HG03575 (cell line): ENCODE measurements around the gene MAP4K2.

Experiments used
- ATAC-seq: cut with Tn5 transposase; IDR thresholded peaks from one replicate; pipeline ENCODE4 v1.9.1; 2021; ENCODE audit not compliant: unreplicated experiment, insufficient number of reproducible peaks, low FRiP score; ENCODE audit errors: extremely low read depth

Gene MAP4K2

DNA sequence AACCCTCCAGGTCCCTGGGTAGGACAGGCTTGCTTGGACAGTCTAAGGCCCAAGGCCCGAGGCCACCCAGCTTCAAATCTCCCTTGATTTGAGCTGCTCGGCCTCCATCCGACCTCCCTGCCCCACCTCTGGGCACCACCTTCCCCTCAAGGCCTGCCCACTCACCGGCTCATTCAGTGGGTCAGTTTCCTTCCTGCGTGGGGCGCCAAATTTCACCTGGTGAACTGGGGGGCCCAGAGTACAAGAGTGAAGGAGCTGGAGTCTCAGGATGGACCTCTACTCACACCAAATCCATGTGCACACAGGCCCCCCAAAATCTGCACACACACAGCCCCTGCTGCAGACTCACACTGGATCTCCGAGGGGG lies 3.8 kb downstream of the MAP4K2 start:
- no peak for ATAC-seq

DNA sequence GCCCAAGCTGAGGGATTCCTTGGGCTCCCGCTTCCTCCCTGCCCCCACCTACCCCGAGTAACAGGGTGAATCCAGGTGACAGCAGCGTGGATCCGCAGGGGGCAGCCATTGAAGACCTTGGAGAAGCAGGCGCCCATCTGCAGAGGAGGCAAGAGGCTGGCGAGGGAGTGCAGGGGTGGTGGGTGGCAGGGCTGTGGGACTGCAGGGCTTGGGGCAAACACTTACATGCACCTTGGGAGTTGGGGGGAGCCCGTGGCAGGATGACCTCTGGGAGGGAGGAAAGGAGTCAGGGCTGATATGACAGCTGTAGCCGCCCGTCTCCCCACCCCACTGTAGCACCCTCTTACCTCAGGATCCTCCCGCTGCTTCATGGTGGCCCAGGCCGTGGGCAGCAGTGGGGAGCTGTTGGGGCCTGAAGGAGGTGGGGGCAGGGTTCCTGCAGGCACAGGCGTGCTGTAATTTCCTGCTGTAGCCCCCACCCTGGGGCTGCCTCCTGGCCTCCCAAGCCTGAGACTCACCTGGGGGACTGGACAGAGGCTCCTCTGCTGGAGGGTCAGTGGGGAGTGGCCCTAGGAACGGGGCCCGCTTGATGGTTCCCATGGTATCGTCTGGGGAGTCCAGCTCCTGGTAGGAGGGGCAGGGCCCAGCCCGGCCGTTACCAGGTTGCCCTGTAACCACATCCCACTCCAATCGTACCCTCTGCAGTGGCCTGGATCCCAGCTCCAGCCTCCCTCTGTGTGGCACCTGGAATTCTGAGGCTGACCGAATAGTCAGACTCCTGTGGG lies 6.1 kb downstream of the MAP4K2 start:
- ATAC-seq, result no peak

DNA sequence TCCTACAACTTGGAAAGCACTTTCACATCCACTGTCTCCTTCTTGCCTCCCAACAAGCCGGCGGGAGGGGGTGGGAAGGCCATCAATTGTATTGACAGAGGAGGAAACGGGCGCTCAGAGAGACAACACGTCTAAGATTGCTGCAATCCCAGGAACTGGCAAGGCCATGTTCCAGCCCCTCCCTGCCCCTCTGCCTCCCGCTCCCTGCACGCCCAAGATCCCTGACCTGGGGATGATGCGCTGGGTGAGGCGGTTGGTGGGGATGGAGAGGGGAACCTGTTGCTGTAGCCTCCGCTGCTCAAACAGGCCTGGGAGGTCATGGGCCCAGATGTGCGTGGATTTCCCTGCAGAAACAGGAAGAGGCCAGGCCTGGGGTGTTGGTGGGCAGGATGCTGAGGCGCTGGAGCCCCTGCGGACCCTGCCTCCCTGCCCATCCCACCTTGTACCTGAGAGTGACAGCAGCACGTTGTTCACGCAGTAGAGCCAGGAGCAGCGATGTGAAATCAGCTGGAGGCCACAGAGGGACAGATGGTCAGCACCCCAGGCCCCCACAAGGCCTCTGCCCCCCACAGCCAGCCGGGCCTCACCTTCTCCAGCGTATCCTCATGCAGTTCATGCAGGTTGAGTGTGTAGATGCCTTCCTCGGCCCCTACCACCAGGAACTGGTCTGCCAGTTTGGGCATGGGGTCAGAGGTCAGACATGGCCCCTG lies 6.8 kb downstream of the MAP4K2 start:
- no peak for ATAC-seq

GRCh38 chr11:64794526-64794925 lies 8.5 kb downstream of the MAP4K2 start:
- no peak for ATAC-seq

GRCh38 chr11:64793271-64794160 lies 9.5 kb downstream of the MAP4K2 start:
- no peak for ATAC-seq

- no peak for ATAC-seq
These were observed 10.5 kb downstream of the MAP4K2 start for GRCh38 chr11:64792482-64792881.

DNA sequence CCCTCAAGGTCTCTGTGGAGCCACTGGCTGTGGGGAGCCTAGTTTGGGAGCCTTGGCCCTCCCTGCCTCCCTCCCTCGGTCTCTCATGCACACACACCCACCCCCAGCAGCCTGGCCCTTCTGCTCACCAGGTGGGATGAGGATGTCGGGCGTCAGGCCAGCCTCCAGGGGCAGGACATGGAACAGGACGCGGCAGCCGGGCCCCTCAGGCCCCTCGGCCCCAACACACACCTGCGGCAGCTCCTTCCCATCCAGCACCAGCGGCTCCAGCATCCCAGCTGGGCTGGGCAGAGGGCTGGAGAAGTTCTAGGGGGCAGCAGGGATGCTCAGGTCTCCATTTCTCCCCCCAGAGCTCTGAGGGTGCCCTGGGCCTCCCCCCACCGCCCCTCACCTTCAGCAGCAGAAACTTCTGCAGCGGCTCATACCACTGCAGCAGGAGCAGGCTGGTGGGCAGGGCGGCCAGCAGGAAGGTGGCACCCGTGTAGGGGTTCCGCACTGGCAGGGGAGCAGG lies 11.2 kb downstream of the MAP4K2 start:
- ATAC-seq, result no peak

- no peak for ATAC-seq
These were observed 12.6 kb downstream of the MAP4K2 start for GRCh38 chr11:64790205-64791095.

DNA sequence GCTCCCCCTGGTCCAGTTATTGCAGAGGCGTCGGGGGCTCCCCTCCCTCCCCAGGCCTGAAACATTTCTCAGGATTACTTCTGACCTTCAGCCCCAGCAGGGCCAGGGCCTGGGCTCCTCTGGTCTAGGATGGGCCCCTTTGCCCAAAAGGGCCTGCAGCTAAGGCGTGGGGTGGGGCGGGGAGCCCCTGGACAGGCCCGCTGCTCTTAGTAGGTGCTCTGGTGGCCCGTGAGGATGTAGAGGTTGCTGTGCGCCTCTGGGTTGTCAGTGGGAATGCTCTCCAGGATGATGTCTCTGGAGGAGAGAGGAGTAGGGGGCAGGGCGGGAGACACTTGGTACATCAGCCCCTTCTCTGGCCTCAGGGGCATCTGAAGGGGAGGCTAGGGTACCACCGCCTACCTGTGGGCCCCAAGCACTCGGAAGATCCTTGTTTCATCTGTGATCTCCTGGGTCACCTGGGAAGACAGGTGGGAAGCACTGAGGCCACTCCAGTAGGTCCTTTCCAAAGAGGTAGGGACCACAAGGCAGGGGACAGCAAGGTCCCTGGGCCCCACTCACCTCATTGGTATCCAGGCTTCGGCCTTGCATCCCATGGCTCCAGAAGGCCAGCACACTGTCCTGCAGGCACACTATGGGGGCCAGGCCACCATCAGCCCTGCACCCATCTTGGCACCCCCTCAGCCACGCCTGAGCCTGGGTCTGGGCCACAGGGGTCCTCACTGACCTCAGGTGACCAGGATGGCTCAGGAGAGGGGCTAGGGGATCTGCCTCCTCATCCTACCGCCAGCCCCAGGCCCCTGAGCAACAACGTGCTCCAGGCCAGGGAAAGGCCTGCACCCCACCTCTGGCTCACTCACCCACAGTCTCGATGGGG lies 13.4 kb downstream of the MAP4K2 start:
- ATAC-seq, result no peak

GRCh38 chr11:64788321-64789215 lies 14.4 kb downstream of the MAP4K2 start:
- no peak for ATAC-seq

DNA sequence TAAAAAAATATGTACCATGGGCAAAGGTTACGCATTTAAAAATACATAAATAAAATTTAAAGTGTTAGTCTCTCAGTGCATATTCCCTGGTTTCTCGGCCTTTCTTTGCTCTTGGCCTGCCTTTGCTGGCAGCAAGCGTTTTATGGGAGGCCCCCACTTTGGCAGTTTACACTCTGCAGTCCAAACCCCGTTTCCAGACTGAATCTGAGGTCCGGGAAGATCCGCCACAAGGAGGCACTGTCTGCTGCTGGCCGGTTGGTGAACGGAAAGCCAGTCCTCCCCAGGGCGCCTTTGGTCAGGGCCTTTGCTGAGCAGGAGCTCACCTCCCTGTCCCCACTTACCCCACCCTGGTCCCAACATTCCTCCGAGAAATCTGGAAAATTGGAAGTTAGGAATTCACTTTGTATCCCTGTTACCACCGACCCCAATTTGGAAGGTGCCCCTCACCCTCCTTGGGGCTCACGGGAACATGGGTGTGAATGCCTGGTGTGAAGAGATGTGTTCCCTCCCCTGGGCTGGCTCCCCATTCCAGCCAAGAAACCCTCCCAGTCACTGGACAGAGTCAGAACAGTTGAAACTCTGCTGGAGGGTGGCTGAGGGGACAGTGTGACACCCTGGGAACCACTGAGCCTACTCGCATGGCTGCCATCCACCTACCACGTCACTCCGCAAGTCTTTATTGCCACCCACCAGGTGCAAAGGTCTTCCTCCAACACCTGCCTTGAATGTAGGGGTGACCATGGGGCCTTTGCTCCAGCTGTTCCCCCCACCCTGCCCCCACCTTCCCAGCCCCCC lies 15.3 kb downstream of the MAP4K2 start:
- no peak for ATAC-seq

DNA sequence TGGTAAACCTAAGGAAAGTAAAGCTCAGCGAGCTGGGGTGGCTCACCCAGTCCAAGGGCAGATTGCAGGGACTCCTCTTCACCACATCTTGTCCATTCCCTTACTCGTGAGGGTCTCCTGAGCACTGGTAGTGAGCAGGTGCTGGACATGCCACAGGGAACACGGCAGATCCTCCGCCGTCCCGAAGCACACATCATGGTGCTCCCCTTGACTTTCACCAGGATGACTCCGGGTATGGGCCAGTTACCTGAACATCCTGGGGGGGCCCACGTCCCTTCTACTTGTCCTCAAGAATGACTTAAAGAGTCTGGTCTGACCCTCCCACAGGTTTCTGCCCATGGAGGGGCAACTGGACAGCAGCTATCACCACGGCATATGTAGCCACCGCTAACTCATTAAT lies 16.7 kb downstream of the MAP4K2 start:
- no peak for ATAC-seq

DNA sequence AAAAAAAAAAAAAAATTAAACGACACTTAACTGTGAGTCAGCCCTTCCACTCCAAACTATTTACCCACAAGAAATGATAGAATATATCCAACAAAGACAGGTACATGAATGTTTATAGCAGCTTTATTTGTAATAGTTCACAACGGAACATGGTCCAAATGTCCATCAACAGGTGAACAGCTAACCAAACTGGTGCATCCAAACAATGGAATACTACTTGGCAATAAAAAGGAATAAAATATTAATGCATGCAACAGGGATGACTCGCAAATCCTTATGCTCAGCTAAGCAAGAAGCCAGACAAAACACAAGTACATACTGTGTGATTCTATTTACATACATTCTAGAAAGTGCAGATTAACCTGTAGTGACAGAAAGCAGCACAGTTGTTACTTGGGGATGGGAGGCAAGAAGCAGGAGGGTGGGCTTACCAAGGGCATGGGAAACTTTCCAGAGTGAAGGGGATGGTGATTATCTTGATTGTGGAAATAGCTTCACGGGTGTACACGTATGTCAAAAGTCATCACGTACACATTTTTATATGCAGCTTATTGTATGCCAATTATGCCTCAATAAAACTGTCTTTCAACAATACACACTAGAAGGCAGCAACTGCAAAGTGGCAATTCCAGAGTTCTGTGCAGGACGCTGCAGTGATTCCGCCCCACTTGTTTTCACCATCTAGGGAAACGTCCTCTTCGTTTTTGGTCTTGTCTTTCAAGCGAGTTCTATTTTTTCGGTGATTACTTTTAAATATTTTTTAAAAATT lies 18.0 kb downstream of the MAP4K2 start:
- no peak for ATAC-seq

DNA sequence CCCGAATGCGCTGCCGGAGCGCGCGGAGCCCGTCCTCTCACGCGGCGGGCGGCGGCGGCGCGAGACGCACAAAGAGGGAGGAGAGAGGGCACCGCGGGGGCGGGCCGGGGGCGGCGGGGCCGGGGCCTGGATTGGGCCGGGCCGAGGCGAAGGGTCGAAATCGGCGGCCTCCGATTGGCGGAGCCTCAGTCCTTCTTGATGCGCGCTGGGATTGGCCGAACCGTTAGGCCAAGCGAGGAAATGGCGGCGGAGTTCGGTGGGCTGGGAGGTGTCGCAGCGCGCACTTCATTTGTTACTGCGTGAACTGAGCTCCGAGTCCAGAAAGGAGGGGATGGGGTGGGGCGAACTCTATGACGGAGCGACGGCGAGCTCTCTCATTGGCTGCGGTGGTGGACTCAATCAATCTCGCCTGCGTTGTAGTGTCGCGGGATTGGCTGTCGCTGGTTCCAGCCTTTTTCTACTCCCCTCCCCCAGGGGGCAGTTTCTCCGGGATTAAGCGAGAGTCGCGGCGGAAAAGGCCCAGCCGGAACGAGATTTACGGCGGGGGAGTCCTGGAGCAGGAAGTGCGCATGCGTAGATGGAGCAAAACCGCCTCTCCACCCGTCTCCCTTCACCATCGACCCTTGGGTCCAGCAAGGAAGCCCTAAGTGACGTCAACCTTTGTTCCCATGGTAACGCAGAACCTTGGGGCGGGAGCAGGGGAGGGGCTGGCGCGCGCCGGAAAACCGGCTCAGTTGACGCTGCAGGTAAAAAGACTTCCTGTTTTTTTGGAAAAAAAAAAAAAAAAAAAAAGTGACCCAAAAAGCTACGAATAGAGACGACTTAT lies 24.3 kb downstream of the MAP4K2 start, which contains the start of gene SF1:
Gene SF1, minus strand, starts transcription at position 70 of the 826 bp plus-strand sequence. CDS start 150 bp downstream, outside the sequence.
- peak; percentile 35 for ATAC-seq

- peak; percentile 1 for ATAC-seq
These were observed 24.9 kb downstream of the MAP4K2 start for GRCh38 chr11:64778223-64778472.
